Testis (tissue), 3 donors: ENCODE measurements around the gene RBM12. TPM values are rescaled to one million over a fixed set of nuclear protein-coding genes. Genes with fewer than 3 reads are reported as not detected.
"Not testable (repeated sequence)": the region's sequence is repeated elsewhere in the genome, so short reads cannot be mapped to it uniquely, and the experiment has no call there.

Source experiments
- DNase-seq: peaks from one replicate; pipeline ENCODE4 v3.0.0-alpha.2; 2019
- H3K27ac ChIP-seq, 2 donors: fragments of 200-600 bp; sonication (generic); one replicate each; pipeline ENCODE4 v1.5.1; 2019
- H3K27me3 ChIP-seq: fragments of 200-600 bp; sonication (generic); one replicate; pipeline ENCODE4 v1.5.1; 2019
- H3K36me3 ChIP-seq: fragments of 200-600 bp; sonication (generic); one replicate; pipeline ENCODE4 v1.5.1; 2017; ENCODE audit warnings: low read depth; ENCODE audit errors: missing control alignments
- H3K4me1 ChIP-seq: fragments of 200-600 bp; sonication (generic); one replicate; pipeline ENCODE4 v1.5.1; 2019
- H3K4me3 ChIP-seq, 2 donors: fragments of 200-600 bp; sonication (generic); one replicate each; pipeline ENCODE4 v1.5.1; 2017 to 2019
- H3K9me3 ChIP-seq: fragments of 200-600 bp; sonication (generic); one replicate; pipeline ENCODE4 v1.5.1; 2017
- POLR2A ChIP-seq: fragments of 450-650 bp; IDR thresholded peaks from one replicate; pipeline ENCODE4 v1.6.1; 2017; ENCODE audit warnings: antibody characterized with exemption, mild to moderate bottlenecking, moderate library complexity
- WGBS, 2 donors: methylation state at CpG; one replicate each; pipeline ENCODE4 v1.1.5; 2018; 5-methylcytosine and 5-hydroxymethylcytosine counted together
- intact Hi-C: fragments of 100-400 bp; cut with DNase I; formaldehyde crosslinking; loops from one replicate; pipeline ENCODE4 v1.15.1; 2023; ENCODE audit warnings: low total_unique reads
- polyA plus RNA-seq: library from polyadenylated mRNA; stranded (reverse); fragments of 350-450 nt; fragmentation: Illumina TruSeq; extraction: RNeasy Lipid Tissue Mini Kit (QIAGEN cat#74804); gene quantifications from one replicate; pipeline ENCODE4 v1.2.3, GENCODE V29; 2014; ENCODE audit warnings: low read depth, low replicate concordance; ENCODE audit not compliant: insufficient read depth
- total RNA-seq, 2 donors: library from RNA; depleted of rRNA; stranded (reverse); fragments of >200 nt; gene quantifications; one replicate each; pipeline ENCODE4 v1.2.3, GENCODE V29; 2016
- TF ChIP-seq, protein P1 (sequence below), 3 experiments: fragments of 450-650 bp in 2 of 3; fragments of 200-600 bp in 1 of 3; sonication (generic) in 1 of 3; IDR thresholded peaks; one replicate each; pipeline ENCODE4 v1.5.1; 2016 to 2019; ENCODE audit warnings: antibody characterized with exemption in 3 of 3, mild to moderate bottlenecking in 2 of 3, moderate library complexity in 1 of 3

The RBM12 gene
- total and polyA plus RNA-seq, 3 donors from 2014 or later: 40.8 to 54.9 (median 46.3) TPM

GRCh38 chr20:35710884-35711587, 46.3 kb upstream of the RBM12 start:
- intact Hi-C loops: no loop called here
- no peaks in the 10 kb centered on the region for H3K9me3 ChIP-seq
- DNase-seq: no peak
- peaks cover 5% of the 10 kb centered on the region for H3K36me3 ChIP-seq
- TF ChIP-seq, protein P1, sequence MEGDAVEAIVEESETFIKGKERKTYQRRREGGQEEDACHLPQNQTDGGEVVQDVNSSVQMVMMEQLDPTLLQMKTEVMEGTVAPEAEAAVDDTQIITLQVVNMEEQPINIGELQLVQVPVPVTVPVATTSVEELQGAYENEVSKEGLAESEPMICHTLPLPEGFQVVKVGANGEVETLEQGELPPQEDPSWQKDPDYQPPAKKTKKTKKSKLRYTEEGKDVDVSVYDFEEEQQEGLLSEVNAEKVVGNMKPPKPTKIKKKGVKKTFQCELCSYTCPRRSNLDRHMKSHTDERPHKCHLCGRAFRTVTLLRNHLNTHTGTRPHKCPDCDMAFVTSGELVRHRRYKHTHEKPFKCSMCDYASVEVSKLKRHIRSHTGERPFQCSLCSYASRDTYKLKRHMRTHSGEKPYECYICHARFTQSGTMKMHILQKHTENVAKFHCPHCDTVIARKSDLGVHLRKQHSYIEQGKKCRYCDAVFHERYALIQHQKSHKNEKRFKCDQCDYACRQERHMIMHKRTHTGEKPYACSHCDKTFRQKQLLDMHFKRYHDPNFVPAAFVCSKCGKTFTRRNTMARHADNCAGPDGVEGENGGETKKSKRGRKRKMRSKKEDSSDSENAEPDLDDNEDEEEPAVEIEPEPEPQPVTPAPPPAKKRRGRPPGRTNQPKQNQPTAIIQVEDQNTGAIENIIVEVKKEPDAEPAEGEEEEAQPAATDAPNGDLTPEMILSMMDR (IDR thresholded peaks at IDR 0.05): no peak
- no peak for TF ChIP-seq POLR2A
- H3K27me3 ChIP-seq: no peaks in the 10 kb centered on the region
- WGBS, 2 donors: 66 to 71% methylated on average over 6 of the region's 6 CpGs
- no peak overlapping the region for H3K4me3 ChIP-seq
- H3K4me1 ChIP-seq: no peaks in the 10 kb centered on the region
- no peak overlapping the region for H3K27ac ChIP-seq

GRCh38 chr20:35710039-35710438, 45.3 kb upstream of the RBM12 start:
- H3K9me3 ChIP-seq: no peaks in the 10 kb centered on the region
- H3K4me3 ChIP-seq: no peak overlapping the region
- no peak for DNase-seq
- no peaks in the 10 kb centered on the region for H3K4me1 ChIP-seq
- H3K27ac ChIP-seq: no peak overlapping the region
- TF ChIP-seq POLR2A: no peak
- TF ChIP-seq, protein P1 (IDR thresholded peaks at IDR 0.05): no peak
- H3K27me3 ChIP-seq: no peaks in the 10 kb centered on the region
- peaks cover 7% of the 10 kb centered on the region for H3K36me3 ChIP-seq
- intact Hi-C loops: no loop called here

- Histone ChIP-seq H3K27me3 (no peaks in the 10 kb centered on the region), H3K4me1 (no peaks in the 10 kb centered on the region), H3K27ac (no peak overlapping the region), H3K36me3 (peaks cover 7% of the 10 kb centered on the region), H3K4me3 (no peak overlapping the region), H3K9me3 (no peaks in the 10 kb centered on the region)
- no peak for DNase-seq
- TF ChIP-seq, protein P1 (IDR thresholded peaks at IDR 0.05): no peak
- TF ChIP-seq POLR2A: no peak
- 86 to 88% methylated on average over 1 of the region's 1 CpG for WGBS, 2 donors
- intact Hi-C loops: no loop called here
Measured at GRCh38 chr20:35709259-35709658, 44.6 kb upstream of the RBM12 start.

- Histone ChIP-seq H3K4me3 (no peak overlapping the region), H3K4me1 (no peaks in the 10 kb centered on the region), H3K36me3 (peaks cover 7% of the 10 kb centered on the region), H3K27ac (no peak overlapping the region), H3K27me3 (no peaks in the 10 kb centered on the region), H3K9me3 (no peaks in the 10 kb centered on the region)
- TF ChIP-seq, protein P1 (IDR thresholded peaks at IDR 0.05): no peak
- no peak for TF ChIP-seq POLR2A
- 40 to 47% methylated on average over 1 of the region's 1 CpG for WGBS, 2 donors
- no peak for DNase-seq
- intact Hi-C loops: no loop called here
Measured at GRCh38 chr20:35708502-35708901, 43.8 kb upstream of the RBM12 start.

DNA sequence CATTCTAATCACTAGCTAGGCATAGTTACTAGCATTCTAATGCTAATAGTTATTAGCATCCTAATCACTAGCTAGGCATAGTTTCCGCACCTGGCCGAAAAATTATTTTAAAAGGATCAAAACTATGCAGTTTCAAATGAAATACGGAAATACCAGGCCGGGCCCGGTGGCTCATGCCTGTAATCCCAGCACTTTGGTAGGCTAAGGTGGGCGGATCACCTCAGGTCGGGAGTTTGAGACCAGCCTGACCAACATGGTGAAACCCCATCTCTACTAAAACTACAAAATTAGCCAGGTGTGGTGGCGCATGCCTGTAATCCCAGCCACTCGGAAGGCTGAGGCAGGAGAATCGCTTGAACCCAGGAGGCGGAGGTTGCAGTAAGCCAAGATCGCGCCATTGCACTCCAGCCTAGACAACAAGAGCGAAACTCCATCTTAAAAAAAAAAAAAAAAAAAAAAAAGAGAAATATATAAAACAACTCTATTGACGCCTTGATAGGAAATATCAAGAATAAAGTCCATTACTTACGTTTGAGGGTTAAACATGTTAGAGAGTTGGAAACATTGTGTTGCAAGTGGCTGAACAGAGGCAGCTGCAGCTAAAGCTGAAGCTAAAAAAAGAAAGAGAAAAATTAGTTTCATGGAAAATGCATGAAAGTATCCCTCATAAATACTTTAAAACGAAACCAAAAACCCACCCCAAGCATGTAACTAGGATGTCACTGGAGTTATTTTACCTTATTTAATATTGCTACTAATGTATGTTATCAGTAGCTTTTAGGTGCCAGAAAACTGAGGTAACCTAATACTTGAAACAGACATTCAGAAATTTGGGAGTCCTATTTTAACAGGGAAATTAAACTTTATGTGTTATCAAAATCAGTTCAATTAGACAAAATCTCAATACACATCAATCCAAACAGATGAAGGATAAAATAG, 42.2 kb upstream of the RBM12 start:
- H3K27me3 ChIP-seq, H3K36me3 ChIP-seq, H3K27ac ChIP-seq, DNase-seq, H3K4me1 ChIP-seq, intact Hi-C loops, H3K9me3 ChIP-seq, H3K4me3 ChIP-seq: not testable (repeated sequence)
- WGBS, 2 donors: 81 to 88% methylated on average over 17 of the region's 17 CpGs

GRCh38 chr20:35705894-35706293, 41.2 kb upstream of the RBM12 start:
- H3K27ac ChIP-seq, H3K4me3 ChIP-seq, intact Hi-C loops, DNase-seq, H3K9me3 ChIP-seq, H3K4me1 ChIP-seq, H3K36me3 ChIP-seq, H3K27me3 ChIP-seq: not testable (repeated sequence)
- WGBS, 2 donors: 78 to 84% methylated on average over 11 of the region's 11 CpGs
